Activated CD8-positive, alpha-beta memory T cell treated with anti-CD3 and anti-CD28 coated beads for 48 hours (primary cell): ENCODE data around the gene TTYH2.
"Not testable (repeated sequence)": the region's sequence is repeated elsewhere in the genome, so short reads cannot be mapped to it uniquely, and the experiment has no call there.

Experiments used
- DNase-seq, 3 experiments: peaks; one replicate each; pipeline ENCODE4 v3.0.0-alpha.2; 2020; ENCODE audit warnings: low read depth in 2 of 3, low spot score in 2 of 3

The TTYH2 gene, protein sequence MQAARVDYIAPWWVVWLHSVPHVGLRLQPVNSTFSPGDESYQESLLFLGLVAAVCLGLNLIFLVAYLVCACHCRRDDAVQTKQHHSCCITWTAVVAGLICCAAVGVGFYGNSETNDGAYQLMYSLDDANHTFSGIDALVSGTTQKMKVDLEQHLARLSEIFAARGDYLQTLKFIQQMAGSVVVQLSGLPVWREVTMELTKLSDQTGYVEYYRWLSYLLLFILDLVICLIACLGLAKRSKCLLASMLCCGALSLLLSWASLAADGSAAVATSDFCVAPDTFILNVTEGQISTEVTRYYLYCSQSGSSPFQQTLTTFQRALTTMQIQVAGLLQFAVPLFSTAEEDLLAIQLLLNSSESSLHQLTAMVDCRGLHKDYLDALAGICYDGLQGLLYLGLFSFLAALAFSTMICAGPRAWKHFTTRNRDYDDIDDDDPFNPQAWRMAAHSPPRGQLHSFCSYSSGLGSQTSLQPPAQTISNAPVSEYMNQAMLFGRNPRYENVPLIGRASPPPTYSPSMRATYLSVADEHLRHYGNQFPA

DNA sequence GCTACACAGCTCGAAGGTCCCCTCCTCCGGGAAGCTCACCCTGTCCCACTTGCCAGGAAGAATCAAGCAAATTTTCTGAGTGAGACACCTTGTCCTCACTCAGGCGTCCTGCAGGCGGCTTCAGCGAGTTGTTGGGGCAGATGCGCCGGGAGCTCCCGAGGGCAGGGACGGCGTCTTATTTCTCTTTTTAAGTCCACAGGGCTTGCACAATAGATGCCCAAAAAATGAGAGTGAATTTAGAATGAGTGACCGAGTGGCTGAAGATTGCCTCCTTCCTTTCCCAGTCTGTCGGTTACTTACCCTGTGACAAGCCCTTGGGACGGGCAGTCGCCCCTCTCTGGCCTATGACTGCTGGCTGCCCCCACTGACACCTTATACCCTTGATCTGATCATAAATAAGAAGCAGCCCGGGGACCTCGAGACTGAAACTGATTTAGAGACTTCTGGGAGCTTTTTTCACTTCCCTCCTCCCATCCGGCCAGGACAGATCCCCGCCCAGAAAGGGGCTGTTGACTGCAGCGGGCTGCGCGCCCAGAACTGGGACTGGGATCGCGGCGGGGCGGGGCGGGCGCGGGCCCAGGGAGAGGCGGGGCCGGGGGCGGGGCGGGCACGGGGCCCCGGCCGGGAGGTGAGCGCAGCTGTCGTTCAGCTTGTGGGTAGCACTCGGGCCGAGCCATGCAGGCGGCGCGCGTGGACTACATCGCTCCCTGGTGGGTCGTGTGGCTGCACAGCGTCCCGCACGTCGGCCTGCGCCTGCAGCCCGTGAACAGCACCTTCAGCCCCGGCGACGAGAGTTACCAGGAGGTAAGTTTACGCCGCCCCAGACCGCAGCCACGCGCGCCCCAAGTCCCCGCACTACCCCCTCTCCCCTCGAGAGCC is at the start of gene TTYH2:
TTYH2 (plus strand) TSS at position 659 of the 879 bp plus-strand sequence; CDS start at position 676, 17 bp downstream.
- DNase-seq, result peak; percentile 40 to 56 (median 45)

DNA sequence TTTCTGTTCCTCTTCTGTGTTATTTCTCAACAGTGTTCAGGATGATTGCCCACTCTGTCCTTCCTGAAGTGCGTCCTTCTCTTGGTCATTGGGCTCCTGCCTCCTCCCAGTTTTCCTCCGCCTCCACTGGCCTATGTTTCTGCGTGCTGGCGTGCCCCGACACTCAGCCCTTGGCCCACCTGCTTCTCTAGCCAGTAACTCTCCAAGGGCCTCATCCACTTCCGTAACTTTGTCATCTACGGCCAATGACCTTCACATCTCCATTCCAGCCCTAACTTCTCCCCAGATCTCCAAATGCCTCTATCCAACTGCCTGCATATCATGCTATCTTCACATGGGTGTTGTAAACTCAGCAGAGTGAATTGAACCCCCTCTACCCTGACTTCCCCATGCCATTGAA is 49.5 kb upstream of the TTYH2 start:
- DNase-seq, result no peak

DNA sequence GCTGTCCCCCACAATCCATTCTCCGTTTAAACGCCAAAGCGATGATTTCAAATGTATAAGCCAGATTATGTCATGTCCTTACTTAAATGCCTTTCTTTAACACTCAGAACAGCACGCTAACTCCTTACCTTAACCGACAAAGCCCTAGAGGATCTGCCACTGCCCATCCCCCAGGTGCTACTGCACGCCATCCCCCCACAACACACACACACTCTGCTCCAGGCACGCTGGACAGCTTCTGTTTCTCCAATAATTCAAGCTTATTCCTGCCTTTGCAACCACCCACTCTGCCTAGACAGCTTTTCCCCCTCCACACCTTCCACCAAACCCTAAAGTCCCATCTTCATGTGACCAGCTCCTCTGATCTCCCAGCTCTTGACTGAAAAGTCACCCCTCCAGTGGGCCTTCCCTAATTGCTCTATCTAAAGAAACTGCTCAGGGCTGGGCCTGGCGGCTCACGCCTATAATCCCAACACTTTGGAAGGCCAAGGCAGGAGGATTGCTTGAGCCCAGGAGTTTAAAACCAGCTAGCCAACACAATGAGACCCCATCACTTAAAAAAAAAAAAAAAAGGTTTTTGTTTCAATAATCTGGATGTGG is 48.8 kb upstream of the TTYH2 start:
- DNase-seq, result no peak

DNA sequence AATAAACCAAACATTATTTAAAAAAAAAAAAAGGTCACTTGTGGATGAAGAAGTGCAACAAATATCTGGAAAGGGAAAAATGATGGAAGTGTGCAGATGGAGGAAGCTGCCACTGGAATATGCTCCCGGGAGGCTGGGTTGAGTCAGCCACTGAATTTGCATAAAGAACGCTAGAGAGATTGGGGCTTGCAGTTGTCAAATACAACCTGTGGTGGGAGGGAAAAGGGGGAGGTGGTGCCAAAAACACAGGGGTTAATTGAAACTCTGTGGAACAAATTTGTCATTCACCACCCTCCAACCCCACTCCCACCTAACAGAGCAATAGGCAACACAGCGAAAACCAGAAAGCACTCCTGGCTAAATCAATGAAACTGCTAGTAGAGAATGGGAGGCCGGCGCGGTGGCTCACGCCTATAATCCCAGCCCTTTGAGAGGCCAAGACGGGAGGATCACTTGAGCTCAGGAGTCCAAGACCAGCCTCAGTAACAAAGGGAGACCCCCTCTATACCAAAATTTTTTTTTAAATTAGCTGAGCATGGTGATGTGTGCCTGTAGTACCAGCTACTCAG is 47.5 kb upstream of the TTYH2 start:
- no peak for DNase-seq

DNA sequence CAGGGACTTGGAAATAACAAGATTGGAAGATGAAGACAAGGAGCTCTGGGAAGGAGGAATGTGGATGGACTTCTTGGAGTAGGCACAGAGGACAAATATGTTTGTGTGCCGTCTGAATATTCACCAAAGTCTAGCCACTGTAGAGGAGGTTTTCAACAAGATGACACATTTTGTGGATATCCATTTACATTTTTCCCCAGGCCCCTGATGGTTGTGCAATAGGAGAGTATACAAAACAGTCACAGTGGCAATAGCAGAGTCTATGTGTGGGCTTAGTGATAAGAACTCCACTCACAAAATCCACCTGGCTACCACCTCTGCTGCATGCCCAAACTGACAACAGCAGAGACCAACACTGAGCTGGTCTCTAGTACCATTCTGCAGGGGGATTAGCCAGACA is 42.4 kb upstream of the TTYH2 start:
- no peak for DNase-seq

DNA sequence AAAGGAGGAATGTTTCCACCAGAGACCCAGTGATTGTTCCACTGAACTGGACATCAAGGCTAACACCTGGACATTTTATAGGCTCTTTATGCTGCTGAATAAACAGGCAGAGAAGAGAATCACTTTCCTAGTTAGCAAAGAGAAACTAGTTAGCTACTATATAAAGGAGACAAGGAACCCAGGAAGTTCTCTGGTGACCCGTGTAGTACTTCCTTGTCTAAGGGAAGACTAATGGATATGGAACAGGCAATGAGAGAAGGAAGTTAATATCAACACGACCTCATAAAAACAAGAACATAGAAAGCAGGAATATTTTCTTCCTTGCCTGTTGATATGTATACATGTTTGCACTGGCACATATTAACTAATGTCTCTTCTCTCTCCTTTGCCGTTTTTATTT is 40.7 kb upstream of the TTYH2 start:
- DNase-seq, result no peak

DNA sequence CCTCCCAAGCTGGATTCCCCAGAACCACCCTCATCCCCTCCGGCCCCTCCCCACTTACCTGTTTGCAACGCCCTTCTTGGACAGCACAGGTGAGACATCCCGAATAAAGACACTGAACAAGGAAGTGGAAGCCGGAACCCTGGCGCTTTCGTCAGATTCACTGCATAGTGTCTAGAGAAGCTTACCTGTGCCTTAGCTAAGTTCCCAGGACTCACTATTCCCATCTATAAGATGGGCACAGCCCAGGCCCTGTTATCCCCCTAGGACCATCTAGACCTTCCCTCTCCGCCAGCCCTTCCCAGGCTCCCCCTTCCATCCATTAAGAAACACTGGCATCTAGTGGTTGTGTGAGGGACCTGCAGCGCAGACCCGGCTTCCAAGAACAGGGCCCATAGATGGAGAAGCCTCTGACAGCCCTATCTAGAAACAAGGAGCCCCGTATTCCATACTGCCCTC is 36.8 kb upstream of the TTYH2 start:
- peak in 1 of 3 experiments; percentile 26 for DNase-seq

DNA sequence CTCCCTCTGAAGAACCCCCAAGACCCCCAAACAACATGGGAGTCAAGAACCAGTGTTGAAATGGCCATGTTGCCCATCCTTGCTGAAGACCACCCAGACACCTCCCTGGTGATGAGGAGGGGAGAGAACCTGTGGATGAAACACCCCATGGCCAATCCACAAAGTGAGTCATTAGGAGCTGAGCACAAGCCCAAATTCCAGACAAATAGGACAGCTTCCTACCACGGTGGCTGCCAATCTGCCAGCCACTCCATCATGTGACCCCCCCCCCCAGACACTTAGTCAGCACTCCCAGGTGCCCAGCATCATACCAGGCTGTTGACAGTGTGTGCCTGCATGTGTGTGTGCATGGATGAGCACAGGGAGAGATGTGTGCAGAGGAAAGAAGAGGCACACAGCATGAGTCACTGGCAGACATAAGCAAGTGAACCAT is 36.3 kb upstream of the TTYH2 start:
- DNase-seq, result no peak

DNA sequence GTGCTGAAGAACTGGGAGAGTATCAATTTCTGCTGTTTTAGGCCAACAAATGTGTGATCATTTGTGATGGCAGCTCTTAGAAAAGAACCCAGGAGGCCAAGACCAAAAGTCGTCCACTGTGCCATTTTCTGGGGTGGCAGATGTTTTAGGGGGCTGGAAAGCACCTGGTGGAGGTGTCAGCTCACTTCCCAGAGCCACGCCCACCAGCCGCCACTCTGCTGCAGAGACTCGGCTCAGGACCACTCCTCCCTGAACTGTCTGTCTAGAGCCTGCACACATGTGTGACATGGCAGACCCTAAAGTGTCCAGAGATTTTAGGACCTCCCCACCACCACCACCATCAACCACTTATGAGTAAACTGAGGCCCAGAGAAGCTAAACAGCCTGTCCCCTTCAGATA is 33.8 kb upstream of the TTYH2 start:
- DNase-seq, result no peak

DNA sequence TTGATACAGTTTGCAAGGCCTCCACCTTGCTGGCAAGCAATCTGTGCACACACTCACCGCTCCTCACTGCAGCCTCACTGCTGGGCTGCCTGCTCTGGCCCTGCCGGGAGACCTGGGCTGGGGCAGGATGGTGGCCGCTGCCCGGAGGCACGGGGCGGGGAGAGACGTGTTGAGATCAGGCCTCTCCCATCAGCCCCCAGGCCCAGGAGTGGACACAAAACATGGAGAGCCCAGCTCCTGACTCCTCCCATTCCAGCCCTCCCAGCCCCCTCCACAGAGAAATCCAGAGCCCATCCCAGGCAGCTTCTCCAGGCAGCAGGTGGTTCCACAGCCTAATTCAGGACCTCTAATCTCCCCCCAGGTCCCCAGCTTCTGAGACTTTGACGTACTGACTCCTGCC is 33.0 kb upstream of the TTYH2 start:
- no peak for DNase-seq

DNA sequence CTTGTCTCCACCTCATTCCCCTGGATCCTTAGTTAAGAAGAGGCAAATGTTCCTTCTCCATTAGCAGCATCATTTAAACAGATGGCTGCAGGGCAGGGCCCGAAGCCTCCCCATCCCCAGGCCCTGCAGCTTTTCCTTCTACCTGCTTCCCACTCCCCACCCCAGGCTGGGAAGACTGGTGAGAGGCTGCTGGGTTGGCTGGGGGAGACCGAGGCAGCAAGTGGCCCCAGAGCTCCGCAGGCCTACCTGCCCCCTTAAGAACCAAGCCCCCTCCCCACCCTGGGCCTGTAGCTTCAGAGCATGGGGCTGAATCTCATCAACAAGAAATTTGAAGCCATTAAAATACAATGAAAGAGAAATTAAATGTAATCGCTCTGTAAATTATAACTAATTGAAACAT is 32.0 kb upstream of the TTYH2 start:
- DNase-seq, result no peak

DNA sequence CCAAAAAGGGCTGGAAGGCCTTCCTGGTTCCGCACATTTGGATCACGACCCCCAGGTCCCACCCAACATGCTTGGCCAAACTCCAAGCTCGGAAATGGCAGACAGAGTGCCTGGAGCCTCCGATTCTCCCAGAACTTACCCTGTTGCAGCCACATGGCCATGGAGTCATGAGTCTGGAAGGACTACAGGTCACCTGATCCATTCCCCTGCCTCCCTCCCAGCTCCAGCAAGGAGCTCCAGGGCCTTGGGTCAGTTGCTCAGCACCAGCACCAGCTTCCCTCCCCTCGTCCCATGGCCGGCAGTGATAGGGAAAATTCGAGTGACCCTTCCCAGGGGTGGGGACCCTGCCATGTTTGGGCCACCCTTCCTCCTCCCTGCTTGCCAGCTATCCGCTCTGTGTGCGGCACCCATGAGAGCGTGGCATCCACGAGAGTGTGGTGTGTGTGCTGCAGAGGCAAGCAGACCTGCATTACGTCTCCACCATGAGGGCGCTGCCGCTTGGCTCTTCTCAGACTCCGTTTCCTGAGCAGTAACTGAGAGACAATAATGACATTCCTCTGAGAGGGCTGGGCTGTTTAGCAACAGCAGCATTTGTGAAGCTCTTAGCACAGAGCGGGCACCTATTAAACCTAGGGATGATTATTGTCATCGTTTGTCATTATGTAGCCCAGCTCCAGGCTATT is 31.2 kb upstream of the TTYH2 start:
- no peak for DNase-seq

DNA sequence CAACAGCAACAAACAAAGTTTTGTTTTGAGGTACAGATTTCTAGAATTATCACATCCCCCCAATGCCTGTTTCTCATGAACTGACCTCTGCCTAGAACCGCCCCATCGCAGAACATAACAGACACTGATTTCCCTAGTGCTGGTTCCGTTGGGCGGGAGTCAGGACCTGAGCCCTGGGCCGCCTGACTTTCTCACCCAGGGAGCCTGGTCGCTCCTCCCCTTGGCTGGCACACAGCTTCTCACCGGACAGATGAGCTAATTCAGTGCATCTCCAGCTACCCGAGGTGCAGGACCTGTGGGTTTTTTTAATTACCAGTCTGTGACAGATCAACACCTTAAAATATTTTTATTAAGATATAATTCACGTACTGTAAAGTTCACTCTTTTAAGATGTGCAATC is 30.0 kb upstream of the TTYH2 start:
- DNase-seq, result no peak

DNA sequence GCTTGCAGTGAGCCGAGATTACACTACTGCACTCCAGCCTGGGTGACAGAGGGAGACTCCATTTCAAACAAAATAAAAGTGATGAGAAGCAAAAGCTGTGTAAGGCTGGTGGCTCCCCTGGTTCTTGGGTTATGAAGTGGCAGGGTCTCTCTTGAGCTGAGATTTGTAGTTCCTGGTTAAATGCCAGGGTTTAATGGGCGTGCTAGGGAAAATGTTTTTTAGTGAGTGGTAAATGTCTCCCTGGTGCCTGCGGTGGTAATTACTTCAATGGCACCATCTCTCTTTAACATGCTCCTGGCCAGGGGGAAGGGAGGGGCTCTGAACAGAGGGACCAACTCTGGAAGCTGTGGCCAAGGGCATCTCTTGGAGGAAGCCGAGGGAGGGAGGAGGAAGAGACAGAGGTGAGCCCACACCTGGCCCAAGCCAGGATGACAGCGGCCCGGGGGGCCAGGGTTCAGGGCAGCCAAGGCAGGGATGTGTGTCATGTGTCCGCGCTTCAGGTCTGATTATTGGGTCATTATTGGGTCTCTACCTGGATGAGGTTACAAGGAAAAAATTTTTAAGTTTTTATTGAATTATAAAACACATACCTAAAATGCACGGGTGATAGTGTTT is 27.7 kb upstream of the TTYH2 start:
- DNase-seq, result no peak

DNA sequence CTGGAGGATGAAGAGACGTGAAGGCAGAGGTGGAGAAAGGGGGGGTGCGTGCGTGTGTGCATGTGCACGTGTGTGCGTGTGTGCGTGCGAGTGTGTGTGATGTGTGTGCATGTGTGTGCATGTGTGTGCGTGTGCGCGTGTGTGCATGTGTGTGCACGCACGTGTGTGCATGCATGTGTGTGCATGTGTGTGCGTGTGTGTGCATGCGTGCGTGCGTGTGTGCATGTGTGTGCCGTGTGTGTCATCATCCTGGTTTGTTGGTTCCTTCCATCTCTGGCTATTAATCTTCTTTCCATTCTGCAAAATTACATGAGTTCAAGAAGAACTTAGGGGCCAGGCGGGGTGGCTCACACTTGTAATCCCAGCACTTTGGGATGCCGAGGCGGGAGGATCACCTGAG is 26.9 kb upstream of the TTYH2 start:
- no peak for DNase-seq

DNA sequence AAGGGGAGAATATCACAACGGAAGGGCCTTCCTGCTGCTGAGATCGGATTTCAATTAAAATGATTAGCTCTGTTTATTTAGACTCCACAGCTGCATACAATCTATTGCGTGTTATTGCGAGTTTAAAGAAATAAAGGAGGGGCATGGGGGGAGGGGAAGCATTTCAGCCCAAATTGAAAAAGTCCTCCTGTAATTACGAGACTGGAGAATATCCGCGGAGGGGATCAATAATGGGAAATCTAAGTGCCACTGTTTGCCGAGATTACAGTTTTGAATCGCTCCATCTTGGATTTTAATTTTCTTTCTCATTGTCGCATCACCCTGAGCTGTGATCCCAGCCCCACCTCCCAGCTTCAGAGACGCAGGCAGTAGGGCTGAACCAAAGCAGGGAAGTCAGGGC is 25.6 kb upstream of the TTYH2 start:
- no peak for DNase-seq

DNA sequence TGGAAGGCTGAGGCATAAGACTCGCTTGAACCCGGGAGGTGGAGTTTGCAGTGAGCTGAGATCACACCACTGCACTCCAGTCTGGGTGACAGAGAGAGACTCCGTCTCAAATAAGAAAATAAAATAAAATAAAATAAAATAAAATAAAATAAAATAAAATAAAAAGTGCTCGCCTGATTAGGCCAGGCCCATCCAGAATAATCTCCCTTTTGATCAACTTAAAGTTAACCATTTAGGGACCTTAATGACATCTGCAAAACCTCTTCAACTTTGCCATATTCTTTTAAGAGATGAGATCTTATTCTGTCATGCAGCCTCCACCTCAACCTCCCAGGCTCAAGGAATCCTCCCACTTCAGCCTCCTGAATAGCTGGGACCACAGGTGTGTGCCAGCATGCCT is 24.7 kb upstream of the TTYH2 start:
- not testable (repeated sequence) for DNase-seq

DNA sequence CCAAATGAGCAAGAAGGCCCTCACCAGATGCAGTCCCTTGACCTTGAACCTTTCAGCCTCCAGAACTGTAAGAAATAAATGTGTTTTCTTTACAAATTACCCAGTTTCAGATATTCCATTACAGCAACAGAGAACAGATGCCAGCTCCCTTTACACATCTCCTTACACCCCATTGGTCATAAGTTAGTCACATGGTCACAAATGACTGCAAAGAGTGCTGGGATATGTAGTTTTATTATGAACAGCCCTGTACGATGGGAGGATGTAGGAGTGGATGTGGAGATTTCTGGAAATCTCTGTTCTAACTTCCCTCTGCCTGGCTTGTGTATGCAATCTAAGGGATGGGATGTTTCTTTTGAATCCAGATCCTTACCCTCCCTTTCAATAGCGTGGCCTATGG is 23.2 kb upstream of the TTYH2 start:
- no peak for DNase-seq

DNA sequence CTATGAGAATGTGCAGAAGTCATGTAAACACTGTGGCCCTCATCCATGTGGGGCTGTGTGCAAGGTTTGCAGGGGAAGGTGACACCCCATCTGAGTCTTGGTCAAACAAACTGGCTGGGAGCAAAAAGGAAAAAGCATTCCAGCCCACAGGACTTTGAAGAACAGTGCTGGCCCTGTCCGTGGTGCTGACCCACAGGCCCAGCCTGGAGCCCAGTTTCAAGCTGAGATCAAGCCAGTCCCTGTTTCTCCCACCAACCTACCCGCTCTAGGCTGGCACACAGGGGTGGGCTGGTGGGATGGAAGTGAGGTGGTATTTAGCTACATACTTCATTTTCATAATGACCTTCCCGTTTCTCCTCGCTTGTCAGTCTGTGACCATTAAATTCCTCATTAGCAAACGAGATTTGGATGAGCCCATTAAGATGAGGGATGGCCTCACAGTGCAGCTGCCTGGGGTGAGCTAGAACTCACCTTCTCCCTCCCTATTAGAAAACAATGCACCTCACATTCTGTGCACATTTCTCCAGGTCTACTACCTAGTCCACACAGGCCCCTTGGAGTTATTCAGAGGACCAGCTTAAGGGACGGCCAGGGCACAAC is 22.5 kb upstream of the TTYH2 start:
- no peak for DNase-seq
